Umbilical cord (tissue), 2 donors: ENCODE results near the gene ILDR2. TPM values are rescaled to one million over a fixed set of nuclear protein-coding genes. Genes with fewer than 3 reads are reported as not detected.

Experiments used
- DNase-seq: peaks from one replicate; pipeline ENCODE4 v3.0.0-alpha.2; 2015; ENCODE audit warnings: low spot score
- total RNA-seq: library from RNA; depleted of rRNA; stranded (reverse); fragments of >200 nt; gene quantifications from one replicate; pipeline ENCODE4 v1.2.3, GENCODE V29; 2014; ENCODE audit warnings: low replicate concordance; ENCODE audit not compliant: insufficient read depth

ILDR2 gene
- total RNA-seq, 1 donor from 2014 or later, result 4.1 TPM

- DNase-seq, result no peak
Observed at GRCh38 chr1:166971252-166971651, 4.1 kb downstream of the ILDR2 start.

DNA sequence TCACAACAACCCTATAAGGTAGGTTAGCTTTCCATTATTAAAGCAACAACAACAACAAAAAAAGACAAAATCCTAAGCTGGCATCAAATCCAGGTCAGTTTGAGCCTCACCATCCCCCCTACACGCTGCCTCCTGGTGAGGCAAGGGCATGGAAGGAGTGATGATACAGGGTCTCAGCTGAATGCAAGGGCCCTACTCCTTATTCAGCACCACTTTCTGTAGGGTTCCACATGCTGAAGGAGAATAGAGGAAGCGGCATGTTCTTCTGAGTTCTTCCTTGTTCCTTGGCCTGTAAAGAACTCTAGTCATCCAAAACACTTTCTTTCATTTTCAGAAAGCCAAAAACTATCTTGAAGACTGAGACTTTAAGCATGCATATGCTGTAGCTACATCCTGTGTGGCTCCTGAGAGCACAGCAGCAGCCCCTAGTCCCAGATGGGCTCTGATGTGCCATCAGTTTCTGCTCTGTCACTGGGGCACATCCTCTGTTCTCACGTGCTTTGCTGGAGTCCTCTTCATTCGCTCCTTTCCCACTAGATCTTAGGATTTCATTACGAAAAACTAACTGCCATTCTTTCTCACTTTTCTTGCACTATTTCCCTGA, 6.2 kb downstream of the ILDR2 start:
- no peak for DNase-seq

GRCh38 chr1:166960858-166961474, 14.4 kb downstream of the ILDR2 start:
- DNase-seq, result no peak

DNA sequence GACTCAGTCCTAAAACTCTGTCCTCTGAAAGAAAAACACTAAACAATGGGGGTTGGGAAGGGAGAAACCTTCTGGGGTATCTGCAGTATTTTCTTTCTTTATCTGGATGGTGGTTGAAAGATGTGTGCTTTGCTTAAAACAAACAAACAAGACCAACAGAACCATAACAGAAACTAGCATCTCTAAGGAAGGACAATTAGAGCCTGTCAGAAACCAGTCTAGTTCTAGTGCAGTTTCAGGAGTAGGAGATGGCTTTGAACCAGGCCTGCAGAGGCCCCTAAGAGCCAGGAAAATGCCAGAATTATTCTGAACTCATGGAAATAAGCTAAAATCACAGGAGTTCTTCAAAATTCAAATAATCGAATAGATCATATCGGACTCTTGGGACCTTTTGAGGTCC, 18.5 kb downstream of the ILDR2 start:
- no peak for DNase-seq

GRCh38 chr1:166956057-166956850, 19.1 kb downstream of the ILDR2 start:
- DNase-seq, result no peak

GRCh38 chr1:166953491-166953890, 21.8 kb downstream of the ILDR2 start:
- no peak for DNase-seq

DNA sequence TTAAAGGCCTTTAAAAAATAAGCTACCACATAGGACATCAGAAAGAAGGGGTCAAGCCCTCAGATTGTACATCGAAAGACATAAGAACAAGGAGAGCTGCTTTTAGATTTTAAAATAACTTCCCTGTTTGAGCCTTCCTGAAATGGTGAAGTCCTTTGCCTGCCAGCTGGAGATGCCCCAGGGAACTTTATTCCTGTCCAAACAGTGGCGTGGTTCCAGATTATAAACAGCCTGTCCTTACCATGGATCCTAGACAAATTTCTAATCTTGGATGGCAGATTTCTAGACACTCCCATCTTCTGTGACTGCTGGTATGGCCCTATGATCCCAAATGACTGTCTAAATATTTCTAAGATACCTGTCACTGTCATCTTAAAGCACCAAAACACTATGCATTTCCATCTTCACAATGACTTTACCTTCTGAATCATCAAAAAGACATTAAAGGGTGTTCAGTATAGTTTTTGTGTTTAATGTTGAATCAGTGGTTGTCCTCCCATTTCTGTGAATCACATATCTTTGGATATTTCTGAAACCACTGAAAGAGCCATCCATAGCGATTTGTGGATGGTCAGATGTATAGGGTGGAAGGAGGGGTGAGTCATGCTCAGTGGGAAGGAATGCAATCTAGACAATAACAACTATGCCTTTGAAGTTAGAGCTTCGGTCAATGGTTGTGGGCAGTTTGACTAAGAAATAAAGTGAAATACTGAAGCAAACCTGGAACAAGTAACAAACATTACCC, 23.2 kb downstream of the ILDR2 start:
- no peak for DNase-seq

DNA sequence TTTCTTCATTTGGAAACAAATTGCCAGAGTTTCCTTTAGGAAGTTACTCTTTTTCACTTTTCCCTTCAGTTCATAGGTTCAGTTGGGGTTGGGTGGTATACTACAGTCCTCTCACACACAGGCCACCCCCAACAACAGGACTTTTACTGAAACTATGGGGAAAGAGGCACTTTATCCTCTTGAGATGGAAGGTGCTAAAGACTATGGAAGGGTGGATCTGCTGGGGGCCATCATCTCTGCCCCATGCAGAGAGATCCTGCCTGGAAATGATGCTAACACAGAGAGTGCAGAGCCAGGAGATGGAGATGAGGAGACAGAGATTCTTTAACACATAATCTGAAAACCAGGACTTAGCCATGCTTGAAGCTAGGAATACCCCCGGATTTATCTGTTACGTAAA, 24.3 kb downstream of the ILDR2 start:
- no peak for DNase-seq

- no peak for DNase-seq
Observed at GRCh38 chr1:166950156-166950555, 25.2 kb downstream of the ILDR2 start.

DNA sequence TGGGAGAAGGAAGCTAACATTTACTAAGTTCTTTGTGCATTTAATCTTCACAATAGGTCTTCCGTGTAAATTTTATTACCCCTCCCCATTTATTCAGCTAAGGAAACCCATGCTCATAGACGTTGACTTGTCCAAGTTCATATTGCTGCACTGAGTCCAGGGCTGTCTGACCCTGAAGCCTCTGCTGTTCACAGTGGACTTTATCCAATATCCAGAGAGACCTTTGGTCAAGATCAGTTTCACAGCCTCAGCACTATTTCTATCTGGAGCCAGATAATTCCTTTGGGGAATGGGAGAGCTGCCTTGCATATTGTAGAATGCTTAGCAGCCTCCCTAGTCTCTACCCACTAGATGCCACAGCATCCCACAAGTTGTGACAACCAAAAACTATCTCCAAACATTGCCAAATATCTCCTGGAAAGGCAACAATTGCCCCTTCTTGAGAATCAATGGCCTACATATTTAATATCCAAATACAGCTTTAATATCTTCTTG, 26.4 kb downstream of the ILDR2 start:
- no peak for DNase-seq

- DNase-seq, result peak; percentile 50
Observed at GRCh38 chr1:166947398-166948043, 27.8 kb downstream of the ILDR2 start.

GRCh38 chr1:166944186-166944967, 31.0 kb downstream of the ILDR2 start:
- DNase-seq, result no peak

DNA sequence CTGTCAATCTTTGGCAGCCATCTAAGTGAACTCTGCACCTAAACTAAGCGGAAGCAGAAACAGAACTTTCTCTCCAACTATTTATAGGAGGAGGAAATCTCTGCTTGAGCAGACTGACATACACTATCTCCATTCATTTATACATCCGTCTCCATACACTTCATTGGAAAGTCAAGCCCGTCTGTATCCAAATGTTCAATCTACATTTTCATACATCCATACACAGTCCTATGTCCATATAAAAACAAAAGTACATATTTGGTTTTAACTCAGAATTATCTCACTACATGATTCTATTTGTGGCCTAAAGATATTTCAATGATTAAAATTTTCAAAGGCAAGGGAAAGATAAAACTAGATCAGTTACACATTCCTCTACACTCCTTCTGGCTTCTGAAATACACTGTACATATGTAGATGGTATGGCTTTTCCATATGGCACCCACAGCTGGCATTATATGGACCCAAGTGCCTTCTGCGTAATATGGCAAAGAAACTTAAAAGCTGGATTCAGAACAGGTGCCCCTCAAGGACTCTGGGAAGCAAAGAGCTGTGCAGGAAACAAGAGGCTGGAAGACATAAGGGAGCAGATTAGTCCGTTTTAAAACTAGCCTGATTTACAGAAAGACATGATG, 35.5 kb downstream of the ILDR2 start:
- no peak for DNase-seq

GRCh38 chr1:166937962-166938361, 37.4 kb downstream of the ILDR2 start:
- no peak for DNase-seq

GRCh38 chr1:166937329-166937728, 38.0 kb downstream of the ILDR2 start:
- no peak for DNase-seq

GRCh38 chr1:166933633-166934032, 41.7 kb downstream of the ILDR2 start:
- DNase-seq, result no peak

DNA sequence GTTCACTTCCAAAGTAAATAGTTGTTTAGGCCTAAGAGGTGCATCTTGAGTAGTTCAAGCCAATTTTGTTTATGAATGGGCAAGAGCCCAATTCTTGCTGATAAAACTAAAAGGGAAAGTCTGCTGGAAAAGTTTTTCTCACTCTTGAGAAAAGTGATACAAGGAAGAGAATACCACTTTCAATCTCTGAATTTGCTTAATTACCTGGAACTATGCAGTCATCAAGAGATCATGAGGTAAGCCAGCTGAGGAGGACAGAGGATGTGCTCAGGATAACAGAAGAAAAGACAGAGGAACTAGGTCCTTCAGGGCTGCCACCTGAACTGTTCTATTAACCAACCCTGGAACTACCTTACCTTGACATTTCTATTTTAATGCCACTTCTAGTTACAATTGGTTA, 42.2 kb downstream of the ILDR2 start:
- no peak for DNase-seq

- DNase-seq, result no peak
Observed at GRCh38 chr1:166929911-166930310, 45.4 kb downstream of the ILDR2 start.

- DNase-seq, result no peak
Observed at GRCh38 chr1:166927701-166928100, 47.6 kb downstream of the ILDR2 start.

DNA sequence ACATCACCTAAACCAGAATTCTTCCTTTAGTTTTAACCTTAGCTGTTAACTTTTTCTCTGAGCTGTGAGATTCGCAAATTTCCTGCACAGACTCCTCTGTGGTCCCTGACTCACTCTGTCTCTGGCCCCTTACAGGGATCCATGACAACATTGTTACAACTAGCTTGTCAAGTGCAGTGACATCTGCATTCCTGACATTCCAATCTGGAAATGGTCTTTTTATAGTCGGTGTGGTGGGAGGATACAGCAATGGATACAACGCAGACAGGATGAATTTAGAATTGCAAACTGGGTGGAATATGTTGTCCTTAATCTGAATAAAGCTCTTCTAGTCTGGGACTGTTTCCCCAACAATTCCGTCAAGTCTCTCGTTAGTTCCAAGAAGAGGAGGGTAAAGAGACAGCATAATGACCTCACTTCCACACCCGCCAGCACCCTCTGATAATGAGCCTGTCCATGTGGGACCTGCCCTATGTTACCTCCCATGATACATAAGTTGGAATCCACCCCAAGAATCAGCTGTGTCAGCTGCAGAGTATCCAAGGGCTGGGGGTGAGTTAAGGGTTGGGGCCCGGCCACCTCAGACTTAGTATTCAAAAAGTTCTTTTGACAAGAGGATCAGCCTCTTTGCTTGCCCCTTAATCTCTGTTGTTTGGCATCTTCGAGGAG, 49.4 kb downstream of the ILDR2 start:
- DNase-seq, result no peak
